Osteocyte (in vitro differentiated cells): ENCODE results near the gene TINCR. TPM values are rescaled to one million over a fixed set of nuclear protein-coding genes. Genes with fewer than 3 reads are reported as not detected.

ENCODE experiments used
- DNase-seq: peaks from one replicate; pipeline ENCODE4 v3.0.0; 2021; ENCODE audit warnings: mixed read lengths; ENCODE audit not compliant: unreplicated experiment; ENCODE audit errors: extremely low spot score
- H3K27ac Mint-ChIP-seq: one replicate; pipeline ENCODE4 v1.8.0; 2021; ENCODE audit warnings: mild to moderate bottlenecking, mixed read lengths; ENCODE audit not compliant: unreplicated experiment
- H3K27me3 Mint-ChIP-seq: one replicate; pipeline ENCODE4 v1.8.0; 2021; ENCODE audit warnings: mixed read lengths; ENCODE audit not compliant: unreplicated experiment
- H3K36me3 Mint-ChIP-seq: one replicate; pipeline ENCODE4 v1.8.0; 2021; ENCODE audit warnings: mixed read lengths; ENCODE audit not compliant: unreplicated experiment
- H3K4me1 Mint-ChIP-seq: one replicate; pipeline ENCODE4 v1.8.0; 2021; ENCODE audit warnings: mixed read lengths; ENCODE audit not compliant: unreplicated experiment
- H3K4me3 Mint-ChIP-seq: one replicate; pipeline ENCODE4 v1.8.0; 2021; ENCODE audit warnings: mild to moderate bottlenecking, moderate library complexity, mixed read lengths; ENCODE audit not compliant: unreplicated experiment
- H3K9me3 Mint-ChIP-seq: one replicate; pipeline ENCODE4 v1.8.0; 2021; ENCODE audit warnings: mixed read lengths; ENCODE audit not compliant: unreplicated experiment
- total RNA-seq: library from RNA; stranded (reverse); gene quantifications from 2 replicates; pipeline ENCODE4 v1.2.1, GENCODE V29; 2021
- TF ChIP-seq, protein P1 (sequence below): fragments of 200-600 bp; sonication (generic); IDR thresholded peaks from 2 replicates; pipeline ENCODE4 v1.5.0; 2021; ENCODE audit warnings: antibody characterized with exemption, mild to moderate bottlenecking, moderate library complexity

Gene TINCR
- total RNA-seq, 1 donor from 2014 or later: 13.5 TPM

DNA sequence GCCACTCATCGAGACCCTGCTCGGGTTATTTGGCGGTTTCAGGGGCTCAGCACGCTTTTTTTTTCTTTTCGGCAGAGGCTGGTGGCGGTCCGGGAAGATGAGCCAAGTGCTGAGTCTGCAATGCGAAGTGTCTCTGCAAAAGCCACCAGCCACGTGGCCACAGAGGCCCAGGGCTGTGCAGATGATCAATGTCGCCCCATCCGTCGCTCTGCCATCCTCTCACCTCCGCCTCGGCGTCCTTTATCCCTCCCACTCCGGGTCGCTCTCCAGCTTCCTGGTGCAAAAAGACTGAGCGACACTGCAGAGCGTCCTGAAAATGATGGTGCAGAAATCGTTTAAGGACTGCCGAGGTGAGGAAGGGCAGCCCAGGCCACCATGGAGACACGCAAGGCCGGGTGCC is 55.0 kb downstream of the TINCR start:
- Mint-ChIP-seq H3K4me3 (no peak overlapping the region), H3K27me3 (no peaks in the 10 kb centered on the region), H3K27ac (no peak overlapping the region), H3K9me3 (peaks cover 13% of the 10 kb centered on the region), H3K4me1 (no peaks in the 10 kb centered on the region), H3K36me3 (no peaks in the 10 kb centered on the region)
- no peak for DNase-seq
- TF ChIP-seq, protein P1, sequence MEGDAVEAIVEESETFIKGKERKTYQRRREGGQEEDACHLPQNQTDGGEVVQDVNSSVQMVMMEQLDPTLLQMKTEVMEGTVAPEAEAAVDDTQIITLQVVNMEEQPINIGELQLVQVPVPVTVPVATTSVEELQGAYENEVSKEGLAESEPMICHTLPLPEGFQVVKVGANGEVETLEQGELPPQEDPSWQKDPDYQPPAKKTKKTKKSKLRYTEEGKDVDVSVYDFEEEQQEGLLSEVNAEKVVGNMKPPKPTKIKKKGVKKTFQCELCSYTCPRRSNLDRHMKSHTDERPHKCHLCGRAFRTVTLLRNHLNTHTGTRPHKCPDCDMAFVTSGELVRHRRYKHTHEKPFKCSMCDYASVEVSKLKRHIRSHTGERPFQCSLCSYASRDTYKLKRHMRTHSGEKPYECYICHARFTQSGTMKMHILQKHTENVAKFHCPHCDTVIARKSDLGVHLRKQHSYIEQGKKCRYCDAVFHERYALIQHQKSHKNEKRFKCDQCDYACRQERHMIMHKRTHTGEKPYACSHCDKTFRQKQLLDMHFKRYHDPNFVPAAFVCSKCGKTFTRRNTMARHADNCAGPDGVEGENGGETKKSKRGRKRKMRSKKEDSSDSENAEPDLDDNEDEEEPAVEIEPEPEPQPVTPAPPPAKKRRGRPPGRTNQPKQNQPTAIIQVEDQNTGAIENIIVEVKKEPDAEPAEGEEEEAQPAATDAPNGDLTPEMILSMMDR: no peak

Other genes starting within 250 kb of the TINCR start
- gene PTPRS, start 227.1 kb downstream of the TINCR start, total RNA-seq: 182 and 185 TPM in 2 replicates
- not detected in 2 replicates for gene ZNRF4, start 112.5 kb downstream of the TINCR start, total RNA-seq
- 79.9 and 91.9 TPM in 2 replicates for gene SAFB2, start 54.8 kb upstream of the TINCR start, total RNA-seq
- 88.2 and 97.1 TPM in 2 replicates for gene SAFB, start 55.1 kb upstream of the TINCR start, total RNA-seq
- 59.1 and 60.7 TPM in 2 replicates for gene MICOS13, start 112.6 kb upstream of the TINCR start, total RNA-seq
- gene HSD11B1L, start 113.1 kb upstream of the TINCR start, total RNA-seq: 9.7 and 10.7 TPM in 2 replicates
- 716 and 728 TPM in 2 replicates for gene RPL36, start 122.3 kb upstream of the TINCR start, total RNA-seq
- 90.3 and 93.9 TPM in 2 replicates for gene LONP1, start 152.2 kb upstream of the TINCR start, total RNA-seq
- not detected in 2 replicates for gene CATSPERD, start 152.7 kb upstream of the TINCR start, total RNA-seq
- gene PRR22, start 216.8 kb upstream of the TINCR start, total RNA-seq: 2.0 and 3.1 TPM in 2 replicates
- 29.0 and 30.9 TPM in 2 replicates for gene DUS3L, start 223.2 kb upstream of the TINCR start, total RNA-seq
- gene NRTN, start 237.1 kb upstream of the TINCR start, total RNA-seq: 0.40 TPM in 1 of 2 replicates, not detected in the other